AG09319 (cell line): ENCODE results near the gene WSB2.

Experiments
- DNase-seq: peaks from one replicate; pipeline ENCODE4 v3.0.0-alpha.2; 2010; ENCODE audit warnings: low read depth; ENCODE audit errors: extremely low read depth
- CTCF ChIP-seq: IDR thresholded peaks from 2 replicates; pipeline ENCODE4 v1.5.1; 2011; ENCODE audit warnings: low read depth, mild to moderate bottlenecking, inconsistent platforms, low read length, moderate library complexity

Gene WSB2

DNA sequence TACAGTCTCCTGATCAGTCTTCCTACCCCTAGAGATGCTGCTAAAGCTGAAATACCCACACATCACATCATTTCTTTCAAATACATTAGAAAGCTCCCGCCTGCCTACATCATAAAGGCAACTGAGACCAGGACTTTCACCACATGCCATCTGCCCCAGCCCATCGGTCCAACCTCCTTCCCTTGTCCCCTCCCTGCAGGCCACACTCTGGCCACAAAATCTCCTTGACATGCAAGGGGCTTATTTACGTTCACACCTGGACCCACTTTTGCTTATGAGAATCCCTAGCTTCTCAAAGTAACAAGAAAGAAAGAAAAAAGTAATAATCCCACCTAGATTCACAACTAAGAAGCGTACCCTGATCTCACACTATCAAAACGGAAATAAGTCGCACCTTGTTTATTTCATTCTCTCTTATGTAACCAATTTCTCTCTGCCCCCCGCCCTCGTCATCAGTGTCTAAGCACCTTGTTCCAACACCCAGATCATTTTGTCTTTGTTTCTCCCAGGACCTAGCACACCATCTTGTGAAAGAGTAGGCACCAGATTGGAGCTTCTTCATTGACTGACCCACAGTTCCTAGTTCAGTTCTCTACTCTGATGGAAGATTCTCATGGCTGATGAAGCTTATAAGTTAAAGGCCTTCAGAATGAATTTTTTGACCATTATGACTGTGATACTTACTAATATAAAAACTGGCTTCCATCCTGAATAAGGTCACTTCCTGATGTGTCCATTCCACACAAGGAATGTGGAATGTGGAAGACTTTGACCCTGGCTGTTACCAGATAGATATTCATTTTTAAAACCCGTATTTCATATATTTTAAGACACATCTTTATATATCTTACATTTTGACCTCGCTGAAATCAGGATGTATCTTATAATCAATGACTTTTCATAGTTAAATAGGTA lies 7.7 kb downstream of the WSB2 start:
- no peak for TF ChIP-seq CTCF
- no peak for DNase-seq

DNA sequence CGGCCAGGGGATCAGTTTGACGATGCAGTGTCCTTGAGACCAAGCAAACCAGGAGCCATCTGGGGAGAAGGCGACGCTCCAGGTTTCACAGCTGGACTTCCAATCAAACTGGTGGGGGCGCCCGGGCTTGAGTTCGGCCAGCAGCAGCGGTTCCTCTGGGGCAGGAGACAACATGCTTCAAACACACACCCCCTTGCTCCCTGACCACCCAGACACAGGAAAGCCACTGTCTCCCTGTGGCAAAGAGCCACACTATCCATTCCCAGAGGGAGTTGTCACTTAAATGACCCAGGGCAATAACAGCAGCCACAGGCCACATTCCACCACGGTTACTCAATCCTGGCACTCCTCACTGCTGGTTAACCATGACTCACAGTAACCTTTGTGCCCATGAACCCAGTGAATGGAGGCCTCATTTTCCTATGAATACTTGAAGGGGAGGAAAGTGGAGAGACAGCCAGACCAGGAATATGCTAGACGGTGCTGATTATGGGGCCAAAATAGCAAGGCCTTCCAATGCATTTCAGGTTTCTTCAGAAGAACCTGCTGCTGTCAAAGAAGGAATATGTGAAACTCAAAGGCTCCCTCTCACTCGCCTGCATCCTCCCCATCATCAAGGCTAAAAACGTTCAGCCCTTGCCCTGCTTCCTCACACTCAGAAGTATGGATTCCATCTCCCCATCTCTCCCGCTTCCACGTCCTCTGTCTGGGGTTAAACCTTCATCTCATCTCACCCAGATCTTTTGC lies 8.5 kb downstream of the WSB2 start:
- TF ChIP-seq CTCF = no peak
- peak; percentile 75 for DNase-seq

GRCh38 chr12:118050972-118051910 lies 9.7 kb downstream of the WSB2 start:
- no peak for DNase-seq
- TF ChIP-seq CTCF = no peak

- DNase-seq = no peak
- TF ChIP-seq CTCF = no peak
Observed at GRCh38 chr12:118046430-118046829, 14.5 kb downstream of the WSB2 start.

DNA sequence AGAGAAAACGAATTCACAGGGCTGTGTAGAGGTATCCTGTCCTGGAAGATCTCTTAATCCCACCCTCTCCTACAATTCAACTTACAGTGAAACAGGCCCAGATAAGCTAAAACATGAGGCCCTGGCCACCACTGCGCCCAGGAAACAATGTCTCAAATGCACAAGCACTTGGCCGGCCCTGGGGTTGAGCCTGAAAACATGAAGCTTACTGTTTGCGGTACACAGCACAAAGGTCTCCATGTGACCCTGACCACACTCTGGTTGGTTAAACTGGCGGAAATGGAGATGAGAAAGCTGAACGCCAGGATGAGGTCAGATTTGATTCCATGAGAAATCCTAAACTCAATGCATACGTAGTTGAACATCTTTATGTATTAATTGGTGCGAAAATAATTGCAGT lies 16.4 kb downstream of the WSB2 start:
- no peak for DNase-seq
- TF ChIP-seq CTCF = no peak

- DNase-seq = no peak
- TF ChIP-seq CTCF = no peak
Observed at GRCh38 chr12:118044075-118044474, 16.9 kb downstream of the WSB2 start.
